Right lobe of liver (tissue), 4 donors: ENCODE measurements around the gene PEPD.

Source experiments
- CTCF ChIP-seq, 4 donors: fragments of 200-600 bp in 3 of 4; fragments of 450-650 bp in 1 of 4; IDR thresholded peaks; one replicate each; pipeline versions ENCODE4 v1.5.1 to v1.8.0; 2016 to 2022; ENCODE audit warnings: antibody characterized with exemption in 4 of 4, mild to moderate bottlenecking in 2 of 4
- POLR2A ChIP-seq: fragments of 450-650 bp; IDR thresholded peaks from one replicate; pipeline ENCODE4 v1.6.1; 2017; ENCODE audit warnings: antibody characterized with exemption, mild to moderate bottlenecking
- donor health status: DM: no; HTN: no; CAD: no.
- donor health status: DM: no; HTN: no; CAD: no.
- donor health status: DM: no; HTN: yes; CAD: no.

- TF ChIP-seq CTCF (IDR thresholded peaks at IDR 0.05) (no peak), POLR2A (no peak)
Observed at GRCh38 chr19:33384983-33385382, 136.6 kb downstream of the PEPD start.
